ENCODE measurements around the gene FLOT1. TPM values are rescaled to one million over a fixed set of nuclear protein-coding genes. Genes with fewer than 3 reads are reported as not detected.

Gene FLOT1
- total RNA-seq, 1 experiment from 2014 or later = 111 TPM

GRCh38 chr6:30768634-30769087 is 26.2 kb upstream of the FLOT1 start:
- Histone ChIP-seq H3T11ph (ENCODE audit: low read length) (no peak overlapping the region), H4K8ac (replicated peaks; ENCODE audit: insufficient read length, low read depth, low read length) (no peak overlapping the region), H2BK120ac (ENCODE audit: low read depth, low read length, poor library complexity, severe bottlenecking) (no peak overlapping the region), H3K14ac (ENCODE audit: insufficient read depth, low read length) (0 out of 2 replicates have a peak overlapping the region, but pooled peaks have one; percentile 10), H4K20me1 (ENCODE audit: control insufficient read depth, insufficient read depth, insufficient read length) (no peaks in the 10 kb centered on the region), H2AK5ac (ENCODE audit: insufficient read length, low read length) (no peak overlapping the region), H3K9ac (ENCODE audit: extremely low read depth, insufficient read length, low read length) (no peak overlapping the region), H2BK20ac (ENCODE audit: low read depth, low read length, poor library complexity, severe bottlenecking) (no peak overlapping the region), H3K4ac (ENCODE audit: low read depth, low read length) (peak overlapping the region; percentile 27; the same call in 1 of the 2 replicates), H3K56ac (ENCODE audit: insufficient read length, low read depth, low read length) (no peak overlapping the region), H4K91ac (ENCODE audit: insufficient read length, low read depth, low read length) (no peak overlapping the region), H3K79me1 (ENCODE audit: insufficient read depth, low read depth, low read length, poor library complexity, severe bottlenecking) (no peaks in the 10 kb centered on the region), H2AFZ (ENCODE audit: low read length) (no peak overlapping the region), H2BK12ac (ENCODE audit: insufficient read length, low read depth, low read length) (peak overlapping the region; percentile 3), H3K9me3 (ENCODE audit: control insufficient read depth, low read depth, low read length) (no peaks in the 10 kb centered on the region), H3K79me2 (ENCODE audit: insufficient read depth, low read length) (no peaks in the 10 kb centered on the region), H2BK5ac (ENCODE audit: insufficient read length, low read length) (no peak overlapping the region), H3K23me2 (ENCODE audit: insufficient read length, low read depth, low read length, poor library complexity, severe bottlenecking) (no peaks in the 10 kb centered on the region), H3K4me2 (ENCODE audit: insufficient read depth, insufficient read length, low read length) (no peak overlapping the region), H2BK15ac (ENCODE audit: low read depth, low read length) (no peak overlapping the region), H3K4me1 (ENCODE audit: insufficient read depth, low read length) (peaks cover 25% of the 10 kb centered on the region; the same call in 1 of the 2 replicates), H3K23ac (ENCODE audit: insufficient read length, low read depth, low read length) (no peak overlapping the region), H3K27ac (ENCODE audit: insufficient read length, low read depth, low read length) (no peak overlapping the region), H4K5ac (ENCODE audit: insufficient read length, low read depth, low read length) (no peak overlapping the region), H3K18ac (ENCODE audit: insufficient read length, low read depth, low read length) (peak overlapping the region; percentile 9), H3K27me3 (ENCODE audit: insufficient read depth, low read length) (no peaks in the 10 kb centered on the region)
- peaks cover 0 to 1% (median 0%) of the 10 kb centered on the region in 3 experiments; a peak in 1 of 7 replicates for H3K36me3 Mint-ChIP-seq (ENCODE audit: insufficient read depth in 1 of 3, low read depth in 3 of 3)
- WGBS (ENCODE audit: extremely low coverage, insufficient read length, low lambda C conversion rate) = no CpG with 5 or more reads among the region's 4 CpGs
- no peak for DNase-seq
- H3K4me3 Mint-ChIP-seq = peak overlapping the region in 1 of 2 experiments; percentile 6; a peak in 1 of 5 replicates
- TF ChIP-seq CTCF (conservative IDR thresholded peaks at IDR 0.05) = no peak
- H3K27ac Mint-ChIP-seq = peak overlapping the region in 2 of 3 experiments; percentile 36 to 95; a peak in 3 of 7 replicates
- peaks cover 54 to 62% of the 10 kb centered on the region in 2 experiments for H3K4me1 Mint-ChIP-seq
- H3K9me3 Mint-ChIP-seq = no peaks in the 10 kb centered on the region
- H3K27me3 Mint-ChIP-seq (ENCODE audit: low read depth) = no peaks in the 10 kb centered on the region; the same call in 1 of the 2 replicates

All from H9 (cell line).